Adipocyte (in vitro differentiated cells): ENCODE data around the gene ROBO2.

ENCODE experiments used
- DNase-seq: peaks from one replicate; pipeline ENCODE4 v3.0.0-alpha.2; 2015; ENCODE audit warnings: low read depth
- H3K27me3 ChIP-seq: replicated peaks from 2 replicates; pipeline ENCODE4 v1.7.0; 2013; ENCODE audit warnings: mild to moderate bottlenecking, low read length, moderate library complexity; ENCODE audit not compliant: control insufficient read depth, insufficient read depth
- H3K36me3 ChIP-seq: 2 replicates; pipeline ENCODE4 v1.7.0; 2013; ENCODE audit warnings: low read length, mild to moderate bottlenecking, moderate library complexity; ENCODE audit not compliant: control insufficient read depth, insufficient read depth, severe bottlenecking
- H3K4me1 ChIP-seq: 2 replicates; pipeline ENCODE4 v1.7.0; 2013; ENCODE audit warnings: mild to moderate bottlenecking, low read length, moderate library complexity; ENCODE audit not compliant: control insufficient read depth, insufficient read depth
- H3K4me3 ChIP-seq: 2 replicates; pipeline ENCODE4 v1.7.0; 2013; ENCODE audit warnings: mild to moderate bottlenecking, low read length, moderate library complexity
- H3K9ac ChIP-seq: 2 replicates; pipeline ENCODE4 v1.7.0; 2013; ENCODE audit warnings: mild to moderate bottlenecking, low read length, moderate library complexity
- H3K9me3 ChIP-seq: 2 replicates; pipeline ENCODE4 v1.7.0; 2013; ENCODE audit warnings: mild to moderate bottlenecking, low read length, moderate library complexity; ENCODE audit not compliant: control insufficient read depth

ROBO2 gene

DNA sequence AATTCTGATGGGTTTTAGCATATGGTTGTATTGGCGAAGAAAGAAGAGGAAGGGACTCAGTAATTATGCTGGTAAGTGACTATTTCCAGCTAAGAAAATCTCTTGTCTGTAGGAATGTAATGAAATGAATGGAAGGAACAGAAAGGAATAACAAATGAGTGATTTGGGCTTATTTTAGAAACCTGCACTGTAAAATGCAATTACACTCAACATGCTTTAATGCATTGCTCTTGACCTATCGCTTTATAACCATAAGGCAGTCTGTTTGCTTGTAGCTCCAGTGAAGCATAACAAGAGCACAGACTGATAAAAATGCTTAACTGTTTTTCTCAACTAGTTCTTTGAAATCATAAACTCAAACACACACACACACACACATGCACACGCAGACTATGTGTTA, 549.0 kb downstream of the ROBO2 start:
- peaks cover 5% of the 10 kb centered on the region for H3K9me3 ChIP-seq
- DNase-seq: no peak
- no peaks in the 10 kb centered on the region for H3K27me3 ChIP-seq
- no peak overlapping the region for H3K9ac ChIP-seq
- no peaks in the 10 kb centered on the region for H3K4me1 ChIP-seq
- no peaks in the 10 kb centered on the region for H3K36me3 ChIP-seq
- H3K4me3 ChIP-seq: no peak overlapping the region

DNA sequence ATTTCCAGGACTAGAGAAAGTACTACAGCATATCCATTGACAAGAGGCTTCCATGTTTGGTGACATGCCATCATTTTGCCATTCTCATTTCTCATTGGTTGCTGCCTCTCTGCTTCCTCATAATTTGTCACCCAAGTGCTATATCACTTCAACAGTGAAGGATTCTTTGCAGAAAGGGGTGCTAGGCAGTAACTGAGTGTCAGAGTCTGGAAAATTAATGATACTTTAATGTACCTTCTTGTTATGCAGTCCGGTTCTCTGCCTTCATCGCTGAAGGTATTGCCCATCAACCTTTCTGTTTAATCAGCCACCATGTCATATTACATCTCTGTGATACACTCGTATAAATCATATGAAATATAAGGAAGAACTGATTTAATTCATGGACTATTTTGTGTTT, 550.3 kb downstream of the ROBO2 start:
- no peaks in the 10 kb centered on the region for H3K36me3 ChIP-seq
- H3K4me3 ChIP-seq: no peak overlapping the region
- no peak overlapping the region for H3K9ac ChIP-seq
- no peak for DNase-seq
- no peaks in the 10 kb centered on the region for H3K4me1 ChIP-seq
- no peaks in the 10 kb centered on the region for H3K27me3 ChIP-seq
- peaks cover 5% of the 10 kb centered on the region for H3K9me3 ChIP-seq

DNA sequence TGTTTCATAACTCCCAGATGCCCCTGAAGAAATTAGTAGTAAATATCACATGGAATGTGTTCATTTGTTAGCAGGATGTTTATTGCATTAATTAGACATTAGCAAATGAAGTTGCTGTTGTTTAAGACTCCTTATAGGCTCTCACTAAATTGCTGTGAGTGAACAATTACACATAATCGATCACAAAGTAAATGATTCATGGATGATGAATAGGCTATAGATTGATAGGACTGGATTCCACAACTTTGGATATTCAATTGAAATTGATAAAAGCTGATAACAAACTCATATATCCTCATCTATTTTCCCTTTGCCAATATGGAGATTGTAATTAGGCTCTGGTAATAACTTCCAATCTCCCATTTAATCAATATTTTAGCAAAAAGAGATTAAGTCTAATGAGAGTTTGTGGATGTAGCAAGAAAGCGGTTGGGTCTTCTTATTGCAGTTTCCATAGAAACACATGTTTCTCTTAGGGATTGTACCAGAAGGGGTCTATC, 555.5 kb downstream of the ROBO2 start:
- Histone ChIP-seq H3K9ac (no peak overlapping the region), H3K27me3 (no peaks in the 10 kb centered on the region), H3K36me3 (no peaks in the 10 kb centered on the region), H3K4me3 (no peak overlapping the region), H3K4me1 (no peaks in the 10 kb centered on the region), H3K9me3 (peaks cover 8% of the 10 kb centered on the region)
- DNase-seq: no peak

DNA sequence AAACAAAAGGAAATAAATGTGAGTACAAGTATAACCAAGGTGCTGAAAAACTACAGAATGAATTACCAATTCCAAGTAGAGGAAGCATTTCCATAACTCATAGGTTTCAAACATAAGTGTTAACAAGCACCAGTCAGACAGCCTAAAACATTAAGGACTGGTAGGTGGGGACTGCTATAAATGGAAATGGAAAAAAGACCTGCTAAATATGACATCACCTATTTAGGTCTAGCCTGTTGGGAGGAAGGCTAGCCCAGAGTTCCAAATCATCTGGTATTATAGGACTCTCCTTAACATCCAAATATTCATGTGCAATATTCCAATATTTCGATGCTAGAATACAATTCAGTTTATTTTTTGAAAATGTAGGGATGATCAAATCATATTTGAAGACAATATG, 560.0 kb downstream of the ROBO2 start:
- DNase-seq: no peak
- Histone ChIP-seq H3K4me3 (no peak overlapping the region), H3K4me1 (no peaks in the 10 kb centered on the region)

DNA sequence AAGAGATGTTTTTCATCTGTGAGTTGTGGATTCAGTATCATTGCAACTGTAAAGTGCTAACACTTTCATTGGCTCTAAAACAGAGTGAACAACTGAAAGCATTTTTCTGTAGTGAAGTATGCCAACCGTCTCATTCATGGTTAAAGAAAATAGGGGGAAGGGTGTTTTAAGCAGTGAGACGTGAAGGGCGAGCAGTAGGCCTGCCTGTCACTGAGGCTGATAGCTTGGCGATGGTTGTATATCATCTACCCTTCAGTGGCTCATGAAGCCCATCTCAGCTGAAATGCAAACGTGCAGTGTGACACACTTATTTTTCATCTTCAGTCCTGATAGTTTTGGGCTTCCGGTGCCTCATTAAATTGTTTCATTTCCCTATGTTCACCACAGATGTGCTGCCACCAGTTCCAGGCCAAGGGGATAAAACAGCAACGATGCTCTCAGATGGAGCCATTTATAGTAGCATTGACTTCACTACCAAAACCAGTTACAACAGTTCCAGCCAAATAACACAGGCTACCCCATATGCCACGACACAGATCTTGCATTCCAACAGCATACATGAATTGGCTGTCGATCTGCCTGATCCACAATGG, 562.0 kb downstream of the ROBO2 start:
- Histone ChIP-seq H3K4me1 (no peaks in the 10 kb centered on the region), H3K27me3 (no peaks in the 10 kb centered on the region), H3K9ac (no peak overlapping the region), H3K36me3 (no peaks in the 10 kb centered on the region), H3K4me3 (no peak overlapping the region), H3K9me3 (peaks cover 8% of the 10 kb centered on the region)
- no peak for DNase-seq

More for the DNA sequence above, 560.0 kb downstream of the ROBO2 start:
- H3K36me3 ChIP-seq: no peaks in the 10 kb centered on the region
- peaks cover 8% of the 10 kb centered on the region for H3K9me3 ChIP-seq
- H3K9ac ChIP-seq: no peak overlapping the region
- no peaks in the 10 kb centered on the region for H3K27me3 ChIP-seq

DNA sequence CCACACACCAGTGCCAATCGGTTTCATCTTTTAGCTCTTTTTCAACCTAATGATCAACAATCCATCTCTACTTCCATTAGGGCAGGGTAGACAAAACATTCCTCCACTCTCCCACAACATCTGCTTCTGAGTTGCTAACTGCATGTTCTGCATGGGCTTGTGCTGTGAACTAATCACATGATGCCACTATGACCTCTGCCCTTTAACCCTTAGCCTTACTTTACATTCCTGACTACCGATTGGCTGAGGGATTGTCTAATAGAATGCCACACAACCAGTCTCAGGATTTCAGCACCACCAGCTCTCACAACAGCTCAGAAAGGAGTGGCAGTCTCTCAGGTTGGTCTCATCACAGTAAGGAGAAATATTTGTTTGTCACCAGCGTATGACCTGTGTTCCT, 562.8 kb downstream of the ROBO2 start:
- Histone ChIP-seq H3K4me3 (no peak overlapping the region), H3K27me3 (no peaks in the 10 kb centered on the region), H3K9ac (no peak overlapping the region), H3K4me1 (no peaks in the 10 kb centered on the region), H3K9me3 (peaks cover 5% of the 10 kb centered on the region), H3K36me3 (no peaks in the 10 kb centered on the region)
- no peak for DNase-seq

DNA sequence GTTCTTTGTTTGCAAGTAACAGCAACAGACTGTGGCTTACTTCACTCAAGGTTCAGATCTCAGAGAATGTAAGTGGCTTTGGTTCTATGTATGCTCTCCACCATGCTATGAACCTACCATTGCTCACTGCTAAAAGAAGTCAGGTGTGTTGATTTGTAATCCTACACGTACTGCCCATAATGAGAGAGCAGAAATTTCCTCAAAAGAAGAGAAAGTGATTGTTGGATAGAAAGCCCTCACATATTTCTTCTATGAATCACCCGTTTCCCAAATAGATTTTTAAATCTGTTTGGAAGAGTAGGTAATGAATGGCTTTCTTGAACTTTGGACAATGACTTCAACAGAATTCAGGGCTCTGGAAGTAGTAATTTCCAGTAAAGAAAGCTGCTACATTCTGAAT, 565.4 kb downstream of the ROBO2 start:
- Histone ChIP-seq H3K36me3 (no peaks in the 10 kb centered on the region), H3K4me3 (no peak overlapping the region), H3K9ac (no peak overlapping the region), H3K27me3 (no peaks in the 10 kb centered on the region), H3K4me1 (no peaks in the 10 kb centered on the region), H3K9me3 (no peaks in the 10 kb centered on the region)
- DNase-seq: no peak

DNA sequence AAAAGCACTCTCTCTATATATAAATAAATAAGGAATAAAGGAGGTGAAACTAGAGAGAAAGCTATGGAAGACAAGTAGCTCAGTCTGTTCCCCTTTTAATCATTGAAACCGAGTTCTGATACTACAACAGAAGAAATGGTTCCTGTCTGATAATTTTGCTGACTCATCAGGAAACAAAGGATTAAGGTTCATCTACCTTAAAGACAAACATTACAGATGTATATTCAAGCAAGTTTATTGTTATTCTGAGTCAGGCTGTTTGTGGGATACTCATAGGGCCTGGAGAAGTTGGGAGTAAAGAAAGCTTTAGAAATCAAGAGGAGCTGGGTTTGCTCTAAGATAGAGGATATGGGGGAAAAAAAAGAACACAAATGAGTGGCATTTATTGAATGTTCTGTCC, 566.0 kb downstream of the ROBO2 start:
- no peak overlapping the region for H3K4me3 ChIP-seq
- no peaks in the 10 kb centered on the region for H3K36me3 ChIP-seq
- no peaks in the 10 kb centered on the region for H3K9me3 ChIP-seq
- H3K4me1 ChIP-seq: no peaks in the 10 kb centered on the region
- no peaks in the 10 kb centered on the region for H3K27me3 ChIP-seq
- DNase-seq: no peak
- H3K9ac ChIP-seq: no peak overlapping the region

DNA sequence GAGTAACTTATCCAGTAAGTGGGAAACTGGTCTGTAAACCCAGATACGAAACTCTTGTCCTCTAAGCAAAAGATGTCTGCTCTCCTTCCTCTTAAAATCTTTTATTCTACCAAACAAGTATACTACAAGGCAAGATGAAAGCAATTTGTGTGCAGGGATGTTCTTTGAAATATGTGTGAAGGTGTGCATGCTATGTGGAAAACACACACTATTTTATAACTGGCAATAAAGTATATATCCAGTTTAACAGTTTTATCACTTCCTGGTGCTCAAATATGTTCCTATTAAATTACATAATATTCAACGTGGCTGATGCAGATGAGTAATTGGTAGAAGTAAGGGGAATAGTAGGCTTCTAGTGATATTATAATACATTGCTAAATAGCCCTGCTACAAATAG, 566.5 kb downstream of the ROBO2 start:
- Histone ChIP-seq H3K4me1 (no peaks in the 10 kb centered on the region), H3K36me3 (no peaks in the 10 kb centered on the region), H3K27me3 (no peaks in the 10 kb centered on the region), H3K9ac (no peak overlapping the region), H3K9me3 (no peaks in the 10 kb centered on the region), H3K4me3 (no peak overlapping the region)
- no peak for DNase-seq

DNA sequence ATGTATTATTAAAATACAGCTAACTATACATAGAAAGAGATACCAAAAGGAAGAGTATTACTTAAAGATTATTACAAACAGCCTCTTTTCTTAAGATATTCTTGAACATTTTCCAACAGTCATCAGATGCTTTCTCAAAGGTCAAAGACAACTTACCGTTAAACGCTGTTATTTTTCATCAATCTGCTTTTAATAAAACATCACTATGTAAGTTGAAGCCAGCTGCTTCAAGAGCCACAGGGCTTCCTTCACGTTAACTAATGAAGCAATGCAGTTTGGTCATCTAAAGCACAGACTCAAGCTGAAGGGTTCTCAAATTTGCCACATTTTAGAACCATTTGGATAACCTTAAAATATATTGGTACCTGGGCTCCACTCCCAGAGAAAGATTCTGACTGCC, 578.8 kb downstream of the ROBO2 start:
- Histone ChIP-seq H3K4me1 (no peaks in the 10 kb centered on the region), H3K4me3 (no peak overlapping the region), H3K9ac (no peak overlapping the region), H3K9me3 (no peaks in the 10 kb centered on the region), H3K36me3 (no peaks in the 10 kb centered on the region), H3K27me3 (no peaks in the 10 kb centered on the region)
- no peak for DNase-seq

DNA sequence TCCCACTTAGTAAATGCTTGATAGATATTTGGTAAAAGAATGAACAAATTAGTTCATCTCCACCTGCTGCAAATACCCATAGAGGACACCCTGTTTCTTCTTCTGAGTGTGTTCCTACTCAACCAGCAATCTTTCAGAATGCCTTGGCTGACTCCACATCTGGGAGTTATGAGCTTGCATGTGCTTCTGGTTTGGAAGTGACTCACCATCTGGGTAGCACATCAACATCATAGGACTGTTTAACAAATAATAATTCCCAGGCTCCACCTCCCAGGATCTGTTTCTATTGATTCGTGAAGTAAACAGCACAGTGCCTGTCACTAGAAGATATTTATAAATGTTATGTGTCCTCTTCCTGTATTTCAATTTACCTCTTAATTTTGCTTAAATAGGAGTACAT, 580.1 kb downstream of the ROBO2 start:
- Histone ChIP-seq H3K27me3 (no peaks in the 10 kb centered on the region), H3K36me3 (no peaks in the 10 kb centered on the region), H3K9ac (no peak overlapping the region), H3K9me3 (no peaks in the 10 kb centered on the region), H3K4me1 (no peaks in the 10 kb centered on the region), H3K4me3 (no peak overlapping the region)
- DNase-seq: peak; percentile 71

DNA sequence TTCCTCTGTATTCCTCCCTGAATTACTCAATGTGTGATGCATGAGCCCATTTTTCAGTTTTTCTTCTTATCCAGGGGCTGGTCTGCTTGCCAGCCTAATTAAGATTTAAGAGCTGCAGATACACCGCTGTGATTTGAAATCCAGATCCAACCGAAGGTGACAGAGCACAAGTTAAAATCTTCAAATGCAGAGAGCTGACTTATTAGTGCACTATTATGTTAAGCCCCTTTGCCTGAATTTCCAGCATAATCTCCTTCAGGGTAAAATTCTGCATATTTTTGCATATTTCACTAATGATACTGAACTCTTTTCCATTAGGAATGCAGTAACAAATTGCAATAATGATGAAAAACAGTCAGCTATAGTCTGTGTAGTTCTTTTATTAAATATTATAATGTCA, 583.6 kb downstream of the ROBO2 start:
- Histone ChIP-seq H3K9ac (no peak overlapping the region), H3K4me1 (no peaks in the 10 kb centered on the region), H3K9me3 (peaks cover 2% of the 10 kb centered on the region), H3K36me3 (no peaks in the 10 kb centered on the region), H3K4me3 (no peak overlapping the region), H3K27me3 (no peaks in the 10 kb centered on the region)
- DNase-seq: no peak
